HEK293T (cell line): ENCODE data around the gene TCF7.
"Not testable (repeated sequence)": the region's sequence is repeated elsewhere in the genome, so short reads cannot be mapped to it uniquely, and the experiment has no call there.

Source experiments
- CTCF ChIA-PET: fragments of 350-600 bp; formaldehyde crosslinking; extraction: SDS; loops from one replicate; lab custom pipeline; 2021; ENCODE audit warnings: antibody characterized with exemption, inconsistent platforms; lab: Yijun Ruan, JAX
- POLR2A ChIA-PET: fragments of 350-600 bp; formaldehyde crosslinking; extraction: SDS; loops from one replicate; lab custom pipeline; 2020; ENCODE audit warnings: antibody characterized with exemption, inconsistent platforms; lab: Yijun Ruan, JAX
- DNase-seq: peaks from one replicate; pipeline ENCODE4 v3.0.0; 2012; ENCODE audit warnings: mixed read lengths; ENCODE audit errors: extremely low spot score
- ARNT ChIP-seq: fragments of 450-650 bp; IDR thresholded peaks from 2 replicates; pipeline ENCODE4 v1.6.1; 2017; ENCODE audit warnings: mild to moderate bottlenecking
- BHLHE40 ChIP-seq: fragments of 450-650 bp; IDR thresholded peaks from 2 replicates; pipeline ENCODE4 v1.6.1; 2016; ENCODE audit warnings: mild to moderate bottlenecking, moderate library complexity, borderline replicate concordance
- CTBP1 ChIP-seq: fragments of 450-650 bp; IDR thresholded peaks from 2 replicates; pipeline ENCODE4 v1.6.1; 2016; ENCODE audit warnings: borderline replicate concordance
- ELF4 ChIP-seq: fragments of 450-650 bp; IDR thresholded peaks from 2 replicates; pipeline ENCODE4 v1.6.1; 2017; ENCODE audit warnings: antibody characterized with exemption
- FOXA1 ChIP-seq: fragments of 450-650 bp; IDR thresholded peaks from 2 replicates; pipeline ENCODE4 v1.6.1; 2016; ENCODE audit warnings: mild to moderate bottlenecking
- FOXK2 ChIP-seq: fragments of 450-650 bp; IDR thresholded peaks from 2 replicates; pipeline ENCODE4 v1.6.1; 2016; ENCODE audit warnings: mild to moderate bottlenecking
- FOXM1 ChIP-seq: fragments of 450-650 bp; IDR thresholded peaks from 2 replicates; pipeline ENCODE4 v1.6.1; 2017; ENCODE audit warnings: mild to moderate bottlenecking, borderline replicate concordance
- HDGF ChIP-seq: fragments of 450-650 bp; IDR thresholded peaks from 2 replicates; pipeline ENCODE4 v1.6.1; 2017; ENCODE audit warnings: antibody characterized with exemption, borderline replicate concordance
- L3MBTL2 ChIP-seq: fragments of 450-650 bp; conservative IDR thresholded peaks from 2 replicates; pipeline ENCODE4 v1.6.1; 2016; ENCODE audit warnings: mild to moderate bottlenecking
- LEF1 ChIP-seq: fragments of 450-650 bp; IDR thresholded peaks from 2 replicates; pipeline ENCODE4 v1.6.1; 2017; ENCODE audit warnings: mild to moderate bottlenecking, borderline replicate concordance
- NFRKB ChIP-seq: fragments of 450-650 bp; IDR thresholded peaks from 2 replicates; pipeline ENCODE4 v1.6.1; 2016; ENCODE audit warnings: mild to moderate bottlenecking, moderate library complexity
- PKNOX1 ChIP-seq: fragments of 450-650 bp; IDR thresholded peaks from 2 replicates; pipeline ENCODE4 v1.6.1; 2016
- SP1 ChIP-seq: fragments of 450-650 bp; IDR thresholded peaks from 2 replicates; pipeline ENCODE4 v1.6.1; 2017
- SUZ12 ChIP-seq: fragments of 450-650 bp; IDR thresholded peaks from 2 replicates; pipeline ENCODE4 v1.6.1; 2016; ENCODE audit warnings: mild to moderate bottlenecking
- TARDBP ChIP-seq: fragments of 450-650 bp; IDR thresholded peaks from 2 replicates; pipeline ENCODE4 v1.6.1; 2016
- ZNF384 ChIP-seq: fragments of 450-650 bp; IDR thresholded peaks from 2 replicates; pipeline ENCODE4 v1.6.1; 2016

The TCF7 gene

GRCh38 chr5:134148986-134149539, 34.6 kb downstream of the TCF7 start:
- no peak for TF ChIP-seq LEF1
- no peak for TF ChIP-seq TARDBP
- TF ChIP-seq SP1 = no peak
- TF ChIP-seq FOXM1 = no peak
- TF ChIP-seq L3MBTL2 = no peak
- TF ChIP-seq HDGF = no peak
- no peak for TF ChIP-seq CTBP1
- no peak for TF ChIP-seq PKNOX1
- no peak for TF ChIP-seq FOXA1
- no peak for TF ChIP-seq ZNF384
- TF ChIP-seq BHLHE40 = no peak
- no peak for TF ChIP-seq ELF4
- no peak for TF ChIP-seq SUZ12
- no peak for TF ChIP-seq ARNT
- TF ChIP-seq FOXK2 = no peak
- no peak for TF ChIP-seq NFRKB
- no peak for DNase-seq
- CTCF ChIA-PET = interaction anchor here (0.7 to 1.5 kb wide), 2 partner anchors 9 to 109 kb away, joined by 4 to 8 read pairs; no protein-coding TSS in a partner anchor
- POLR2A ChIA-PET = interaction anchor here (0.6 to 1.4 kb wide), 3 partner anchors 10 to 374 kb away, joined by 3 read pairs; partner anchors contain the start of gene TCF7

DNA sequence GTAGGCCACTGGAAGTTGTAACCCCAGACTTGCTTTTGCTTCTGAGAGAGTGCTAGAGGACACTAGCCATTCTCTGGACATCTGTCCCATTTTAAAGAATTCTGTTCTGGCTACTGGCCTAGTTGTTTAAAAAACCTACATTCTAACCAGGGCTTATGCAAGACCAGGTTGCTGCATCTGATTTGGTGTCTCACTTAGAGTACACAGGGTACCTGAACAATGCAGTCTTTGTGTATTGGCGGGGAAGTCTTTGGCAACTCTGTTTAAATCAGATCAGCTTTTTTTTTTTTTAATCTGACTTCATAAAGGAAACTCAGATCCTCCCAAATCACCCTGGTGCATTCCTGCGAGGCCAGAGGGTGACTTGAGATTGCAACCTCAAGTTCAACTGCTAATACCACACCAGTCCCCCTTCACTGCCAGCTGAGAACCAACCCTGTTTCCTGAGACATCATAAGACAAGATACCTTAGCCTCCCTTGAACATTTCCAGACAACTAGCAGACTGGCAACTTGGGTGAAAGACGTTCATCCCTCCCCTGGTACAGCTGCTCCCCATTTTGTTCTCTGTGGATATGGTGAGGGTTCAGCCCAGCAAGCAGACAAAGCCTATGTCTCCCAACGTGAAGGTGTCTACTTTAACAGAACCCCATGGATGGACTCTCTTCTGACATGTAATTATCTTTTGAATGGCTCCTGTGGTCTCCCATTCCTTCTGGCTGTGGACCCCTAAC, 35.3 kb downstream of the TCF7 start:
- no peak for DNase-seq
- CTCF ChIA-PET = interaction anchor here (0.7 kb wide), 2 partner anchors 9 to 110 kb away, joined by 3 to 4 read pairs; no protein-coding TSS in a partner anchor
- POLR2A ChIA-PET = interaction anchor here (0.6 to 1.4 kb wide), 2 partner anchors 35 to 373 kb away, joined by 3 read pairs; partner anchors contain the start of gene TCF7
- no peak for TF ChIP-seq LEF1
- TF ChIP-seq HDGF = no peak
- TF ChIP-seq SP1 = no peak
- no peak for TF ChIP-seq BHLHE40
- no peak for TF ChIP-seq NFRKB
- TF ChIP-seq ELF4 = no peak
- TF ChIP-seq CTBP1 = no peak
- TF ChIP-seq L3MBTL2 = no peak
- no peak for TF ChIP-seq SUZ12
- no peak for TF ChIP-seq FOXM1
- no peak for TF ChIP-seq PKNOX1
- no peak for TF ChIP-seq TARDBP
- no peak for TF ChIP-seq ZNF384
- TF ChIP-seq ARNT = no peak

DNA sequence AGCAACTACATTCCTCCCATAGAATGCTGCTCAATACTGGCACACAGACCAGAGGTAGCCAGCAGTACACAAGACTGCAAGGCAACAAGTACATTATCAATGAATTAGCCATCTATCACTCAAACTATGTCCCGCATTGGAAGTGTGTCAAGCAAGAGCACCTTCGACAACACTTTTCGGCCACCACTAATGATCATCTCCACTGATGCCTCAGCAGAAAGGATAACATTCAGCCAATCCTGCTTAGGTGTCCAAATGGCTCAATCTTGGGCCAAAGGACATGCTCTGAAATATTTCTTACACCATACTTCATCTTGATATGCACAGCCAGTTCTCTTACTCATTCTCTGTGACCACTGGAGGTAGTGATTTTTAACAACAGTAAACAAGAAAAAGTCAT, 37.2 kb downstream of the TCF7 start:
- POLR2A ChIA-PET = no interaction called here
- CTCF ChIA-PET = interaction anchor here (0.5 to 0.6 kb wide), 2 partner anchors 112 to 218 kb away, joined by 3 read pairs; no protein-coding TSS in a partner anchor
- TF ChIP-seq L3MBTL2 (no peak), FOXK2 (no peak), ELF4 (no peak), LEF1 (no peak), TARDBP (no peak), FOXM1 (no peak), ZNF384 (no peak), HDGF (no peak), PKNOX1 (no peak), FOXA1 (no peak), SP1 (no peak), ARNT (no peak), BHLHE40 (no peak)
- no peak for DNase-seq

DNA sequence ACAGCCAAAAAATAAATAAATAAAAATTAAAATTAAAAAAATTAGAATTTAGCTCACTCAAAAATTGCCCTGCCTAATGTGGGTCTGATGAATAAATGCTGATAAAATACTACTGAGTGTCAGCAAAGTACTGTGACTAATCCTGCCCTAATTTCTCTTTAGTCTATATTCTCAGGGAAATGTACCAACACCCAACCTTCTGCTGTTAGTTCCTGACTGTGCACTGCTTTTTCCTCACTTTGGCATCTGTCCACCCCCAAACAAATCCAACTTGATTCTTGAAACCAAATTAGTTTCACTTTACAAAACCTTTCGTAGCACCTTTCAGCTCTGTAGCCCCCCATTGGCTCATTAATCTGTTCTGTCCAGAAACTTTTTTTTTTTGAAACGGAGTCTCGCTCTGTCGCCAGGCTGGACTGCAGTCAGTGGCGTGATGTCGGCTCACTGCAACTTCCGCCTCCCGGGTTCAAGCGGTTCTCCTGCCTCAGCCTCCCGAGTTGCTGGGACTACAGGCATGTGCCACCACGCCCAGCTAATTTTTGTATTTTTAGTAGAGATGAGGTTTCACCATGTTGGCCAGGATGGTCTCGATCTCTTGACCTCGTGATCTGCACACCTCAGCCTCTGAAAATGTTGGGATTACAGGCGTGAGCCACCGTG, 37.8 kb downstream of the TCF7 start:
- POLR2A ChIA-PET = interaction anchor here (1.5 kb wide), 1 partner anchor 9 kb away, joined by 4 read pairs; no protein-coding TSS in a partner anchor
- CTCF ChIA-PET = interaction anchor here (0.5 to 2.1 kb wide), 6 partner anchors 9 to 218 kb away, joined by 3 to 9 read pairs (median 4); no protein-coding TSS in a partner anchor
- DNase-seq = not testable (repeated sequence)

- TF ChIP-seq SP1 (no peak), ZNF384 (no peak), HDGF (no peak), FOXM1 (no peak), FOXK2 (no peak), L3MBTL2 (no peak), ELF4 (no peak), NFRKB (no peak), CTBP1 (no peak), FOXA1 (no peak)
- ChIA-PET POLR2A (interaction anchor here (1.5 to 1.6 kb wide), 2 partner anchors 8 to 23 kb away, joined by 4 to 8 read pairs; partner anchors contain the start of gene SKP1), CTCF (interaction anchor here (0.9 to 2.1 kb wide), 4 partner anchors 12 to 129 kb away, joined by 3 to 9 read pairs (median 5); no protein-coding TSS in a partner anchor)
- no peak for DNase-seq
These were observed 38.8 kb downstream of the TCF7 start for GRCh38 chr5:134153241-134153640.
